GM21717 (cell line): Measurements from ENCODE around the gene PDCD10.

Experiments used
- ATAC-seq: cut with Tn5 transposase; IDR thresholded peaks from one replicate; pipeline ENCODE4 v1.9.1; 2021; ENCODE audit warnings: mild to moderate bottlenecking, moderate library complexity; ENCODE audit not compliant: unreplicated experiment

The PDCD10 gene

DNA sequence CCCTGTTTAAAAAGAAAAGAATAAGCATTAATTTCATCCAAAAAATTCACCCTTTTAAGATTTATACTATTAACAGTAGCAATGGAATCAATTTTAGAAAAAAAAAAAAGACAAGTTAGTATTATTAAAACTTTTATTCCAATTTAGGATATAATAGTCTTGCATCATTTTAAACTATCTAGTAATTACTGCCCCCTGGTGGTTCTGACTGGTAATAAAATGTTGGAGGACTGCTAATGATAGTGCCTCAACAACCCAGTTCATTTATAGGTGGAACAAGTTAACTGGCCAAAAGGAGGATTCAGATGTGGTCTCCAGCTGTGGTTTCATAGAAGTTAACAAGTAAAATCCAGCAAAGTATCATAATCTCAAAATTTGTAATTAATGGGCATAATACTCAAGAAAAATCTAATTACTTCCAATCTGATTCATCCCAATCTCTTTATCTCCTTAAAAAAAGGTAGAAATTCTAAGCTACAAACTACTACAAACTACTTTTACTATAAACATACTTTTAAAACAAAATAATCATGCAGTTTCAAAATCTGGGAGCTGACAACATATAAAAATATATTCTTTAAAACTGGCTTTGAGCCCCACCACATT is 50.2 kb downstream of the PDCD10 start:
- peak; percentile 89 for ATAC-seq

DNA sequence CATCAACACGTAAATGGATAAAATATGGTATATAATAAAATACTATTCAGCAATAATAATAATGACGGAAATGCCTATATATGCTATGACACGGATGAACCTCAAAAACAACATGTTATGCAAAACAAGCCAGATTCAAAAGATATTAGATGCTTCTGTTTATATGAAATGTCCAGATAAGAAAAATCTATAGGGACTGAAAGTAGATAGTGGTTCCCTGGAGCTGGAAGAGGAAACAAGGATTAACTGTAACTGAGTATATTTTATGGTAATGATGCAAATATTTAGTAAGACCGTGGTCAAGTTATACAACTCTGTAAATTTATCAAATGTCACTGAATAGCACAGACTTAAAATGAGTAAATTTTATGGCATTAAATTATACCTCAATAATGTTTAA is 55.2 kb downstream of the PDCD10 start:
- no peak for ATAC-seq

GRCh38 chr3:167675848-167676247 is 58.8 kb downstream of the PDCD10 start:
- no peak for ATAC-seq

GRCh38 chr3:167673221-167673620 is 61.5 kb downstream of the PDCD10 start:
- no peak for ATAC-seq

GRCh38 chr3:167671878-167672427 is 62.7 kb downstream of the PDCD10 start:
- ATAC-seq = no peak

GRCh38 chr3:167669699-167670098 is 65.0 kb downstream of the PDCD10 start:
- ATAC-seq = no peak

GRCh38 chr3:167668651-167669050 is 66.0 kb downstream of the PDCD10 start:
- no peak for ATAC-seq

GRCh38 chr3:167666563-167666962 is 68.1 kb downstream of the PDCD10 start:
- ATAC-seq = no peak

DNA sequence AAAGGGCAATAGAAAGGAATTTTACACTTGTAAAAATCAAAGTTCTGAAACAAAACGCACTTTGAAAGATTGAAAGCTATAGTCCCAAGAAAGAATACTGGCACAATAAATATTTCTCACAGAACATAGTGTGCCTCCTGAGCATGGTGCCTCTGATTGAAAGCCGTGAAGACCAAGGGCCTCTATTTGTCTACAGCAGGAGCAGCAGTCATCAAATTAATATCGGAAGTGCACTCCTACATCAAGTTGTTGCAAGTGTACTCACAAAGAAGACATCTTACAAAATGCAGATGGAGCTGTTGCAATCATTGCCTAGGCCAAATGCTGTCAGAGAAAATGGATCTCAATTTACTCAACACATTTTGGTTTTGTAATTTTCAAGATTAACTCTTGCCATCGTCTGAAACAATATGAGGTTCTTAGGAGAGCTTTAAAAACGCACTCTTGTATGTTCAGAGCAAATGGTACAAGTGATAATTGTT is 71.7 kb downstream of the PDCD10 start:
- ATAC-seq = no peak

GRCh38 chr3:167657684-167658225 is 76.9 kb downstream of the PDCD10 start:
- no peak for ATAC-seq

DNA sequence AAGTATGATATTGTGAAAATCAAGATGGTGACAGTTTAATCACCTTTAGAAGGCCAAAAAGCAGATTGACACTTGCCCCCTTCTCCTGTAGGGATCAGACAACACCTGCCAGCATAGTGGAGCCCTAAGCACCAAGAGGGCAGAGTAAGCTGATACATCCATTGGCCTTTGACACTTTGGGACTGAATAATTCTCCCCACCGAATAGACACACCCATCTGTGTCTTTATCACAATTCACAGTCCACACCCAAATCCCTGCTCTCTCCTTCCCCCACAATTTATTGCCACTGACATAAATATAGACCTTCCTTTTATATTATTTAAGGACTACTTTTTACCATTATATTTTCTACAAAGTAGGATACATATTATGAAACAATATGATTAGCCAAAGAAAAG is 77.9 kb downstream of the PDCD10 start:
- ATAC-seq = no peak

- ATAC-seq = no peak
Observed at GRCh38 chr3:167653760-167654159, 80.9 kb downstream of the PDCD10 start, which contains the start of gene WDR49. TSS of gene WDR49 (minus strand) at chr3:167653942. CDS start at chr3:167653425, 517 bp downstream.

DNA sequence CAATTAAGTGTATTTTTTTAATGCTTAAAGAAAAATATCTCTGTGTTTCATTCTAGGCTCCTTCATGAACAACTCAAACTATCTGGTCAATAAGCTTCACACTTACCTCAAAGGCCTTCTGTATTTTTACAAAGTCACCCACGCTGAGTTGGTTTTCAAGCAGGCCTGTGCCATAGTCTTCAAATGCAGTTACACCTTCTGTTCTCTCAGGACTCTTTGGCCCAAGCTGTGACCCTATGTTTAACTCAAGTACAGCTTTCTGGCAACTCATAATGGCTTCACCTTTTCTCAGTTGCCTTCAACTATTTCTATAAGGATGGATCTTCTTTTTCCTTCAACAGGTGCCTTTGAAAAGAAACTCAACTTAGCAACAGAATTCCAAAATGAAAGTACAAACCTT is 81.5 kb downstream of the PDCD10 start:
- ATAC-seq = no peak

- no peak for ATAC-seq
Observed at GRCh38 chr3:167651826-167652225, 82.9 kb downstream of the PDCD10 start.

DNA sequence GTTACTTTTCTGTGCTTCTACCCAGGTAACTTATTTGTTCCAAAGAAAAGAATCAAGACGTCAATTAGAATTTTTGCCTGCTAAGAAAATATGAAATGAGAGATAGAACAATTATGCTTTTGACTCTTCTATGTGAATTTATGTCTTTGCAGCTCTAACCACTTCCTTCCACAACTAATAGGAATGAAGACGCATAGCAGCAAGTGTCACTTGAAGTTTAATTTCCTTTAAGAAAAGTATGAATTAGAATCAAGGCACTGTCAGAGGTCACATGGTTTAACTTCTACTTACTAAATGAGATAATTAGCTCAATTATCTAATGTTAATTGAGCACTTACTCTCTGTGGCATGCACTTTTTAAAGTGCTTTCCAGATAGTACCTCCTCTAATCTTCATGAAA is 84.2 kb downstream of the PDCD10 start:
- no peak for ATAC-seq

- ATAC-seq = no peak
Observed at GRCh38 chr3:167649746-167650145, 84.9 kb downstream of the PDCD10 start.

- no peak for ATAC-seq
Observed at GRCh38 chr3:167644611-167645010, 90.1 kb downstream of the PDCD10 start.
